CD4-positive, alpha-beta T cell (primary cell): ENCODE data around the gene RAD51B. TPM values are rescaled to one million over a fixed set of nuclear protein-coding genes. Genes with fewer than 3 reads are reported as not detected.

Source experiments
- ATAC-seq: fragments of 200-7000 bp; cut with Tn5 transposase; one replicate; pipeline ENCODE4 v1.10.0; 2022; ENCODE audit warnings: mild to moderate bottlenecking; ENCODE audit not compliant: poor library complexity
- CTCF ChIA-PET: fragments of 350-600 bp; sonication (Branson Sonifier 250); formaldehyde crosslinking; loops from one replicate; lab custom pipeline; 2021; ENCODE audit warnings: antibody characterized with exemption, inconsistent platforms; lab: Charles Lee
- POLR2A ChIA-PET: fragments of 350-600 bp; sonication (Branson Sonifier 250); formaldehyde crosslinking; loops from one replicate; lab custom pipeline; 2021; ENCODE audit warnings: antibody characterized with exemption, inconsistent platforms; lab: Charles Lee
- DNase-seq, 14 experiments: peaks; one replicate each; pipeline ENCODE4 v3.0.0-alpha.2; 2013 to 2020; ENCODE audit warnings: mixed read lengths in 2 of 14
- H3K27ac ChIP-seq, 2 donors: one replicate each; pipeline versions ENCODE4 v1.5.1 to v1.7.0; 2013; ENCODE audit warnings: low read length in 2 of 2, low read depth in 1 of 2, mild to moderate bottlenecking in 1 of 2
- H3K27me3 ChIP-seq, 2 experiments: 1 replicate in 1 of 2; 2 replicates in 1 of 2; pipeline versions ENCODE4 v1.6.1 to v1.7.0; 2013; ENCODE audit warnings: low read length in 2 of 2, control low read depth in 1 of 2, mild to moderate bottlenecking in 1 of 2, moderate library complexity in 1 of 2; ENCODE audit not compliant: insufficient read depth in 2 of 2, control insufficient read depth in 1 of 2
- H3K36me3 ChIP-seq: one replicate; pipeline ENCODE4 v1.6.1; 2013; ENCODE audit warnings: low read length, control low read depth; ENCODE audit not compliant: insufficient read depth
- H3K4me1 ChIP-seq: one replicate; pipeline ENCODE4 v1.6.1; 2013; ENCODE audit warnings: low read length, control low read depth; ENCODE audit not compliant: insufficient read depth
- H3K4me3 ChIP-seq: one replicate; pipeline ENCODE4 v1.5.1; 2013; ENCODE audit warnings: mild to moderate bottlenecking, low read length, moderate library complexity
- H3K9me3 ChIP-seq, 2 experiments: 1 replicate in 1 of 2; 2 replicates in 1 of 2; pipeline versions ENCODE4 v1.6.1 to v1.7.0; 2013; ENCODE audit warnings: low read length in 2 of 2, mild to moderate bottlenecking in 2 of 2, control low read depth in 1 of 2, moderate library complexity in 1 of 2; ENCODE audit not compliant: control insufficient read depth in 1 of 2, insufficient read depth in 1 of 2
- H3K27ac Mint-ChIP-seq: one replicate; pipeline ENCODE4 v1.8.0; 2020; ENCODE audit warnings: mixed read lengths
- H3K27me3 Mint-ChIP-seq: one replicate; pipeline ENCODE4 v1.8.0; 2021; ENCODE audit warnings: mixed read lengths
- H3K36me3 Mint-ChIP-seq: one replicate; pipeline ENCODE4 v1.8.0; 2021; ENCODE audit warnings: low read depth, mixed read lengths
- H3K4me1 Mint-ChIP-seq: one replicate; pipeline ENCODE4 v1.8.0; 2021; ENCODE audit warnings: low read depth, mixed read lengths
- H3K4me3 Mint-ChIP-seq: one replicate; pipeline ENCODE4 v1.8.0; 2020; ENCODE audit warnings: mild to moderate bottlenecking, mixed read lengths
- H3K9me3 Mint-ChIP-seq: one replicate; pipeline ENCODE4 v1.8.0; 2020; ENCODE audit warnings: mixed read lengths
- CTCF ChIP-seq: fragments of 200-600 bp; IDR thresholded peaks from one replicate; pipeline ENCODE4 v1.8.0; 2022; ENCODE audit warnings: antibody characterized with exemption, mild to moderate bottlenecking
- intact Hi-C, 2 experiments: fragments of 100-400 bp; cut with DNase I in 1 of 2; cut with micrococcal nuclease in 1 of 2; formaldehyde crosslinking; loops; one replicate each; pipeline versions ENCODE4 v1.15.1 to v1.9.0; 2023 to 2025; cut with DNase I, micrococcal nuclease
- total RNA-seq, 174 experiments: library from RNA in 2 of 174; stranded (reverse) in 2 of 174; gene quantifications; one replicate each; pipeline ENCODE4 v1.2.3 and lab custom pipeline; 2021 to 2026

The RAD51B gene
- total RNA-seq, 2 experiments from 2014 or later: 18.4 to 20.0 TPM

- no peaks in the 10 kb centered on the region for H3K36me3 Mint-ChIP-seq
- Histone ChIP-seq H3K4me3 (no peak overlapping the region), H3K9me3 (no peaks in the 10 kb centered on the region), H3K4me1 (no peaks in the 10 kb centered on the region), H3K27me3 (no peaks in the 10 kb centered on the region), H3K27ac (no peak overlapping the region), H3K36me3 (no peaks in the 10 kb centered on the region)
- no peak for DNase-seq
- ChIA-PET CTCF (interaction anchor here (0.9 kb wide), 1 partner anchor 32 kb away, joined by 3 read pairs; no protein-coding TSS in a partner anchor), POLR2A (no interaction called here)
- no peaks in the 10 kb centered on the region for H3K27me3 Mint-ChIP-seq
- no peak for ATAC-seq
- no peak overlapping the region for H3K27ac Mint-ChIP-seq
- H3K9me3 Mint-ChIP-seq: no peaks in the 10 kb centered on the region
- intact Hi-C loops: no loop called here
- peaks cover 31% of the 10 kb centered on the region for H3K4me1 Mint-ChIP-seq
- no peak for TF ChIP-seq CTCF
- no peak overlapping the region for H3K4me3 Mint-ChIP-seq
These were observed 734.7 kb downstream of the RAD51B start for GRCh38 chr14:68554231-68554630.

GRCh38 chr14:68556253-68556652 lies 736.7 kb downstream of the RAD51B start:
- Mint-ChIP-seq H3K27ac (no peak overlapping the region), H3K27me3 (no peaks in the 10 kb centered on the region), H3K4me3 (no peak overlapping the region), H3K4me1 (peaks cover 24% of the 10 kb centered on the region), H3K9me3 (no peaks in the 10 kb centered on the region), H3K36me3 (no peaks in the 10 kb centered on the region)
- Histone ChIP-seq H3K4me3 (no peak overlapping the region), H3K27me3 (no peaks in the 10 kb centered on the region), H3K4me1 (no peaks in the 10 kb centered on the region), H3K27ac (no peak overlapping the region), H3K36me3 (no peaks in the 10 kb centered on the region), H3K9me3 (no peaks in the 10 kb centered on the region)
- ATAC-seq (no peak), DNase-seq (no peak)
- POLR2A ChIA-PET: no interaction called here
- TF ChIP-seq CTCF: no peak
- intact Hi-C loops: no loop called here
- CTCF ChIA-PET: no interaction called here

GRCh38 chr14:68557648-68558047 lies 738.1 kb downstream of the RAD51B start:
- Histone ChIP-seq H3K27ac (no peak overlapping the region), H3K27me3 (no peaks in the 10 kb centered on the region), H3K9me3 (no peaks in the 10 kb centered on the region), H3K4me3 (no peak overlapping the region), H3K36me3 (no peaks in the 10 kb centered on the region), H3K4me1 (peaks cover 3% of the 10 kb centered on the region)
- no peak for DNase-seq
- intact Hi-C loops: no loop called here
- POLR2A ChIA-PET: no interaction called here
- H3K27ac Mint-ChIP-seq: no peak overlapping the region
- H3K4me1 Mint-ChIP-seq: peaks cover 29% of the 10 kb centered on the region
- H3K4me3 Mint-ChIP-seq: no peak overlapping the region
- no peak for TF ChIP-seq CTCF
- no peak for ATAC-seq
- H3K36me3 Mint-ChIP-seq: no peaks in the 10 kb centered on the region
- CTCF ChIA-PET: no interaction called here
- no peaks in the 10 kb centered on the region for H3K9me3 Mint-ChIP-seq
- H3K27me3 Mint-ChIP-seq: no peaks in the 10 kb centered on the region
